Measurements from ENCODE around the gene SCGB2A2.

DNA sequence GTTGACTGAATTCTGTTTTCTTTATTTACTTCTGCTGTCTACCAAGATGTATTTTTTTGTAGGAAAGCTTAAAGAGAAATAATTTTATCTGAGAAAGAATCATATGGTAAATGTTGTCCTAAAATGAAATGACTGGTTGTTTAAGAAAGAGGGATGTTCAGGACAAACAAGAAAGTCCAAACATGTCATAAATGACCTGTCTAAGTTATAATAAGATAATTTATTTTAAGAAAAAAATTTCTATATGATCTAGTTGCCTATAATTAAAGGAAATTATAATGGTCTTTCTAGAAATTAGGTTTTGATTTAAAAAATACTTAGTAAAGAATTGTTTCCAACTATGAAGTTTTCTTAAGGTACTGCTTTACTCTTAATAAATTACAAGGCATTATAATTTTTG is 10.5 kb downstream of the SCGB2A2 start:
- TF ChIP-seq, protein P1, sequence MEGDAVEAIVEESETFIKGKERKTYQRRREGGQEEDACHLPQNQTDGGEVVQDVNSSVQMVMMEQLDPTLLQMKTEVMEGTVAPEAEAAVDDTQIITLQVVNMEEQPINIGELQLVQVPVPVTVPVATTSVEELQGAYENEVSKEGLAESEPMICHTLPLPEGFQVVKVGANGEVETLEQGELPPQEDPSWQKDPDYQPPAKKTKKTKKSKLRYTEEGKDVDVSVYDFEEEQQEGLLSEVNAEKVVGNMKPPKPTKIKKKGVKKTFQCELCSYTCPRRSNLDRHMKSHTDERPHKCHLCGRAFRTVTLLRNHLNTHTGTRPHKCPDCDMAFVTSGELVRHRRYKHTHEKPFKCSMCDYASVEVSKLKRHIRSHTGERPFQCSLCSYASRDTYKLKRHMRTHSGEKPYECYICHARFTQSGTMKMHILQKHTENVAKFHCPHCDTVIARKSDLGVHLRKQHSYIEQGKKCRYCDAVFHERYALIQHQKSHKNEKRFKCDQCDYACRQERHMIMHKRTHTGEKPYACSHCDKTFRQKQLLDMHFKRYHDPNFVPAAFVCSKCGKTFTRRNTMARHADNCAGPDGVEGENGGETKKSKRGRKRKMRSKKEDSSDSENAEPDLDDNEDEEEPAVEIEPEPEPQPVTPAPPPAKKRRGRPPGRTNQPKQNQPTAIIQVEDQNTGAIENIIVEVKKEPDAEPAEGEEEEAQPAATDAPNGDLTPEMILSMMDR (IDR thresholded peaks at IDR 0.05; ENCODE audit: insufficient read depth, low read length): no peak
- TF ChIP-seq POLR2AphosphoS5 (IDR thresholded peaks at IDR 0.05; ENCODE audit: low read depth) (no peak), REST (IDR thresholded peaks at IDR 0.05; ENCODE audit: insufficient replicate concordance, low read depth) (no peak), GABPA (IDR thresholded peaks at IDR 0.05; ENCODE audit: low read depth) (no peak), SPI1 (IDR thresholded peaks at IDR 0.05; ENCODE audit: borderline replicate concordance, low read depth) (no peak)

Data from HL-60 (cell line).